Activated CD8-positive, alpha-beta memory T cell treated with anti-CD3 and anti-CD28 coated beads, Interleukin-2, amount 50 U/mL, for 1 hour (primary cell): ENCODE measurements around the gene NDEL1.

Source experiments
- DNase-seq: peaks from one replicate; pipeline ENCODE4 v3.0.0-alpha.2; 2020; ENCODE audit errors: extremely low read depth

NDEL1 gene

DNA sequence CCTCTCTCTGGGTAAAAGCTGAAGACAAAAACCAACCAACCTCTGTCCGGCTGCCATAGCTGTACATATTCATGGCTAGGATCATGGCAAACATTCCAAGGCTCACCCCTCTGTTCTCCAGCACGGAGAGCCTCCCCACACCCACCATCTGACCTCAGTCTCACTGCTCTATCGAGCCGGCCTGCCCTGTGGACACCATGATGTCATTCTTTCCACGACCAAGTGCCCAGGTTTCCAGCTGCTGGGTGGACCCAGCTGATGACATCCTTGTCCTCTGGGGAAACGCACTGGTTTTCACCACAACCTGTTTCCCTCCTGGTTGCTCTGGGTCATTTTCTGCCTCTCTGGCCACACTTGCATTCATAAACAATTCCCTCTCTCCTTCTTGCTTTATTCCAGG is 67.7 kb downstream of the NDEL1 start:
- no peak for DNase-seq

DNA sequence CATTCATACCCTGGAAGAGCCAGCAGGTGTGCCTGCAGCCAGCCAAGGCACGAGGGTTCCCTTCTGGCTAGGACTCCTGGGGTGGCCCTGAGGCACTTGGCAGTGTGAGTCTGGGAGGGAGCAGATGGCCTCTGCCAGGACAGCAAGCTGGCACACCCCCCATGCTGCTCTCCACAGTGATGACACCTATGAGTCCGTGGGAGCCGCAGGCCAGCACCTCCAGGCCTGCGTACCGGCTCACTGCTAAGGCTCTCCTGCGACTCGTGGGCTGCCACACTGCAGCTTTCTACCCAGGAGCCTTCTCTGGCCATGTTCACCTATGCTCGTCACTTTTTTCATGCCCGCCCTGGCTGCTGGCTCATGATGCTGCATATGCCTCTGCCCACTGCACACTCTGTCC is 68.1 kb downstream of the NDEL1 start:
- DNase-seq, result no peak

DNA sequence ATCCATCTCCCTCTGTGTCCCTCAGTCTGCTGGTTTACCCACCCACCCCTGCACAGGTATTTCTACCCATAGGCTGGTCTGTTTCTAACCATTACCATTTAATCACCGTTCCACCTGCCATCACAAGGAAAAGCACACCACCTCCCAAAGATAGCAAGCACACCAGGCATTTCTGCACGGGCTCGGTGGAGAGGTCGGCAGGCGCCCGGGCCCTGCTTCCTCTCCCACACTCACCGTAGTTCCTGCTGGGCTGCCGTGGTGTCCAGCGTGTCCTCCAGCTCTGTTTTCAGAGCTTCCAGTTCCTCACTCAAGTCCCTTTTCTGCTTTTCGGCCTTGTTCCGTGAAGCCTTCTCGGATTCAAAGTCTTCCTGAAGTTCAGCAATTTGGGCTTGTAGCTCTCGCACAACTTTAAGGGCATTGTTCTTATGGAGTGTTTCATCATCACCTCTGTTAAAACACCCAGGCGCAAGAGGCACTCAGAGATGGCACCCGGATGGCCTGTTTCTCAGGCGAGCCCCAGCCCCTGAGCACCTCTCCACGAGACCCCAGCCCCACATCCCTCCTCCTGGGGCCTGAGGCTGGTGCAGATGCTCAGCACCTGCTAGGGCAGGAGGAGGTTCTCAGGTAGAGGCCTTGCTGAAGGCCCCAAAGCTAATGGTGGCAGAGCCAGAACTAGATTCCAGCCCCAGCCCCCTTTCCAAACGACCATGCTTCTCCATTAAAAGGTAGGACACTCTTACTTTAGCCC is 69.0 kb downstream of the NDEL1 start:
- no peak for DNase-seq

DNA sequence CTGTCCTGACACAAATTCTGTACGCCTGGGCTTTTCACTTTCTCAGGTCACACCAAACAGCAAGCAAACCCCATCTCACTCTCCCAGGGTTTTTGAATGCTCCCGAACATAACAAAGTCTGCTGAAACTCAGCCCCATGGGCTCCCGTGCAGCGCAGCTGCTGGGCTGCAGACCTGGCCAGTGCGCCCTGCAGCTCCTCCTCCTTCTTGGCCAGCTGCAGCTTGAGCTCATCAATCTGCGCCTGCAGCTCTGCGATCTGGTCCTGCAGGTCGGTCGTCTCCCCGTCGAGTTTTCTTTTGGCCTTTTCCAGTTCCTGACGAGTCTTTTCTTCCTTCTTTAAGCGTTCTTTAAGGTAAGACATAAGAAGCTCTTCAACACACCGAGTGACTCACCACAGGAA is 70.5 kb downstream of the NDEL1 start:
- no peak for DNase-seq

DNA sequence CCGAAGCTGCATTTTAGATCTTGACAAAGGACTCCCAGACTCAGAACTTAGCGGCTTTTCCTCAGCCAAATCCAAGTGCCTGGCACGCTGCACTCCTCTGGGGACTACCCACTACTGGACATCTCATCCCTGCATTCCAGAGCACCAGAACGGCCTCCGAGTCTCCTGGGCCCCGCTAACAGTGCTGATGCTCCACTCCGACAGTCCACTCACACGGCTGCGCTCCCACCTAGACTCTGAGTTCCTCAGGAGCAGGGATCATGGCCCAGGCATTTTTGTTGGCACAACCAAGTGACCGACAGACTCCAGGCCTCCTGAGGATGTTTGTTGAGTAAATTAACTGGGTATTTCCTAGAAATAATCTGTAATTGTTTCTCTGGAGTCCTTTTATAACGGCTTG is 79.1 kb downstream of the NDEL1 start:
- DNase-seq, result no peak
